Loucy (cell line): ENCODE results near the gene EMP1.
A peak's percentile ranks its signal among the peaks of the same experiment; 100 is the strongest.

ENCODE experiments used
- H2AFZ ChIP-seq: fragments of 200-600 bp; sonication (generic); 2 replicates; pipeline ENCODE4 v1.6.0; 2016; ENCODE audit warnings: antibody characterized with exemption, mild to moderate bottlenecking, low read length, moderate library complexity
- H3F3A ChIP-seq: fragments of 200-600 bp; 2 replicates; pipeline ENCODE4 v1.6.0; 2016; ENCODE audit warnings: antibody characterized with exemption, low read depth, mild to moderate bottlenecking
- H3K27me3 ChIP-seq: fragments of 200-600 bp; sonication (generic); 2 replicates; pipeline ENCODE4 v1.6.1; 2014; ENCODE audit warnings: low read length, mild to moderate bottlenecking; ENCODE audit not compliant: insufficient read depth, poor library complexity, severe bottlenecking
- H3K36me3 ChIP-seq: fragments of 200-600 bp; sonication (generic); 2 replicates; pipeline ENCODE4 v1.6.1; 2016; ENCODE audit warnings: low read length; ENCODE audit not compliant: insufficient read depth
- H3K4me1 ChIP-seq: fragments of 200-600 bp; sonication (generic); 2 replicates; pipeline ENCODE4 v1.5.1; 2014; ENCODE audit warnings: low read length, mild to moderate bottlenecking; ENCODE audit not compliant: insufficient read depth, poor library complexity, severe bottlenecking
- H3K4me2 ChIP-seq: fragments of 200-600 bp; sonication (generic); 2 replicates; pipeline ENCODE4 v1.6.0; 2014; ENCODE audit warnings: antibody characterized with exemption, low read length, low read depth, mild to moderate bottlenecking; ENCODE audit not compliant: poor library complexity, severe bottlenecking
- H3K4me3 ChIP-seq: fragments of 200-600 bp; sonication (generic); 2 replicates; pipeline ENCODE4 v1.5.1; 2014; ENCODE audit warnings: low read length, mild to moderate bottlenecking, mixed read lengths; ENCODE audit not compliant: poor library complexity, severe bottlenecking
- H3K79me2 ChIP-seq: fragments of 200-600 bp; sonication (generic); 2 replicates; pipeline ENCODE4 v1.6.1; 2014; ENCODE audit warnings: low read length; ENCODE audit not compliant: insufficient read depth
- H3K9ac ChIP-seq: fragments of 200-600 bp; sonication (generic); 2 replicates; pipeline ENCODE4 v1.6.0; 2014; ENCODE audit warnings: mild to moderate bottlenecking, low read depth, low read length, moderate library complexity; ENCODE audit not compliant: poor library complexity, severe bottlenecking
- H3K9me2 ChIP-seq: fragments of 200-600 bp; sonication (generic); replicated peaks from 2 replicates; pipeline ENCODE4 v1.6.1; 2016; ENCODE audit warnings: low read depth, low read length, mixed read lengths
- H3K9me3 ChIP-seq: fragments of 200-600 bp; sonication (generic); 2 replicates; pipeline ENCODE4 v1.6.1; 2014; ENCODE audit warnings: mild to moderate bottlenecking, antibody characterized with exemption, low read length, low read depth; ENCODE audit not compliant: insufficient read depth
- H4K20me1 ChIP-seq: fragments of 200-600 bp; sonication (generic); 2 replicates; pipeline ENCODE4 v1.6.0; 2014; ENCODE audit warnings: antibody characterized with exemption, low read length, mild to moderate bottlenecking; ENCODE audit not compliant: insufficient read depth, poor library complexity, severe bottlenecking
- EZH2phosphoT487 ChIP-seq: fragments of 200-600 bp; IDR thresholded peaks from 2 replicates; pipeline ENCODE4 v1.6.1; 2018; ENCODE audit warnings: antibody characterized with exemption, mild to moderate bottlenecking, moderate library complexity, borderline replicate concordance
- TF ChIP-seq, protein P1 (sequence below): fragments of 200-600 bp; sonication (generic); conservative IDR thresholded peaks from 2 replicates; pipeline ENCODE4 v1.5.1; 2014; ENCODE audit warnings: mild to moderate bottlenecking, antibody characterized with exemption, low read length

Gene EMP1

DNA sequence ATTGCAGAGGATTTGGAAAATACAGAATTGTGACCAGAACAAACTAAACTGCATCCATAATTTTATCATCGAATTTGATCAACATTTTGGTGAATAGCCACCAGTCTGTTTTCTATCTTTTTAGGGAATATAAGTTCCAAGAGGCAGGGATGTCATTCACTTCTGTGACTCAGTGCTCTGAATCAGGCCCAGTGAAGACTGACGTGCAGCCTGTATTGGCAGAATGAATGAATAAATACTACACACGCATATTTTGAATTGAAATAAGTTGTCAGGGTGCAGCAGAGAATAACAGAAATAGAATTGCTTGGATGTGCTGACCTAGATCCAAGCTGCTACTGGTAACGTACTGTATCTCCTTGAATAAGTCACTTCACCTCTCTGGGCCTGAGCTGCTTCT lies 1.3 kb upstream of the EMP1 start:
- H3K27me3 ChIP-seq: no peaks in the 10 kb centered on the region
- no peaks in the 10 kb centered on the region for H3K9me3 ChIP-seq
- no peaks in the 10 kb centered on the region for H4K20me1 ChIP-seq
- no peaks in the 10 kb centered on the region for H3K9me2 ChIP-seq
- H3K9ac ChIP-seq: no peak overlapping the region
- no peak overlapping the region for H2AFZ ChIP-seq
- peaks cover 56% of the 10 kb centered on the region for H3K4me1 ChIP-seq
- H3K36me3 ChIP-seq: no peaks in the 10 kb centered on the region
- H3K4me3 ChIP-seq: no peak overlapping the region
- peaks cover 29% of the 10 kb centered on the region for H3K79me2 ChIP-seq
- TF ChIP-seq, protein P1, sequence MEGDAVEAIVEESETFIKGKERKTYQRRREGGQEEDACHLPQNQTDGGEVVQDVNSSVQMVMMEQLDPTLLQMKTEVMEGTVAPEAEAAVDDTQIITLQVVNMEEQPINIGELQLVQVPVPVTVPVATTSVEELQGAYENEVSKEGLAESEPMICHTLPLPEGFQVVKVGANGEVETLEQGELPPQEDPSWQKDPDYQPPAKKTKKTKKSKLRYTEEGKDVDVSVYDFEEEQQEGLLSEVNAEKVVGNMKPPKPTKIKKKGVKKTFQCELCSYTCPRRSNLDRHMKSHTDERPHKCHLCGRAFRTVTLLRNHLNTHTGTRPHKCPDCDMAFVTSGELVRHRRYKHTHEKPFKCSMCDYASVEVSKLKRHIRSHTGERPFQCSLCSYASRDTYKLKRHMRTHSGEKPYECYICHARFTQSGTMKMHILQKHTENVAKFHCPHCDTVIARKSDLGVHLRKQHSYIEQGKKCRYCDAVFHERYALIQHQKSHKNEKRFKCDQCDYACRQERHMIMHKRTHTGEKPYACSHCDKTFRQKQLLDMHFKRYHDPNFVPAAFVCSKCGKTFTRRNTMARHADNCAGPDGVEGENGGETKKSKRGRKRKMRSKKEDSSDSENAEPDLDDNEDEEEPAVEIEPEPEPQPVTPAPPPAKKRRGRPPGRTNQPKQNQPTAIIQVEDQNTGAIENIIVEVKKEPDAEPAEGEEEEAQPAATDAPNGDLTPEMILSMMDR: no peak
- TF ChIP-seq EZH2phosphoT487: no peak
- H3F3A ChIP-seq: 0 out of 2 replicates have a peak, but pooled peaks cover 6% of the 10 kb centered on the region
- H3K4me2 ChIP-seq: no peak overlapping the region

DNA sequence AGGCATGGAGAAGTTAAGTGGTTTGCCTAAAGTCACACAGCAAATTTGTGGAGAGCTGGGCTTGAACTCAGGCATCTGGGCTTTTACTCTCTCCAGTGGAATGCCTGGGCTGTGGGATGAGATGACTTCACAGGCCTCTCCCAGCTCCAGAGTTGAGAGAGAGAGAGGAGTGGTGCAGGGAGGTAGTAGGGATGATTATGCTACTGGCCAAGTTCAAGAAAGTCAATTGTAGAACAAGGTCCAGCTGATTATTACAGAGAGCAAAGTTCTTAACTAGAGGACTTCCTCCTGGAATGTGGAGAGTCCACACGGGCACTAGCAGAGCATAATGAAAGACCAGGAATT lies 769 bp upstream of the EMP1 start:
- no peak for TF ChIP-seq EZH2phosphoT487
- TF ChIP-seq, protein P1: no peak
- no peaks in the 10 kb centered on the region for H3K9me3 ChIP-seq
- 0 out of 2 replicates have a peak, but pooled peaks cover 6% of the 10 kb centered on the region for H3F3A ChIP-seq
- H3K4me1 ChIP-seq: peaks cover 61% of the 10 kb centered on the region
- peak overlapping the region; percentile 45 for H3K9ac ChIP-seq
- no peaks in the 10 kb centered on the region for H3K36me3 ChIP-seq
- H3K79me2 ChIP-seq: peaks cover 29% of the 10 kb centered on the region
- H4K20me1 ChIP-seq: no peaks in the 10 kb centered on the region
- no peak overlapping the region for H2AFZ ChIP-seq
- H3K4me3 ChIP-seq: peak overlapping the region; percentile 75
- peak overlapping the region; percentile 86 for H3K4me2 ChIP-seq
- H3K27me3 ChIP-seq: no peaks in the 10 kb centered on the region
- H3K9me2 ChIP-seq: no peaks in the 10 kb centered on the region

DNA sequence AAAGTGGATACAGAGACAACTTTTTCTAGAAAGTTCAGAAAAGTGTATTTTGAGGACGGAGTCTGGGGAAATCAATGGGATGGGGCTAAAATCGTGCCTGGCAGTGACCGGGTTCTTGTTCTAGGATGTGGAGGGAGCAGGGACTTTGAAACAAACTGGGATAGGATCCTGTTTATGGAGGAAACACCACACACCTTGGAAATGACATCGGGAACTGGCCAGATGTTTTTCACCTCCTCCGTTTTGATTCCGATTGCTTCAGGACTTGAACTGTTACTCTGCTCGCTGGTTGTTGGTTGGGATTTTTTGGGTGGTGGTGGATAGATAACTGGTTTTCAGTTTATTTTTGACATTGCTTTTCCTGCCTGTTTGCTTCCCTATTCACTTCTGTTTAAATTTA lies 506 bp downstream of the EMP1 start:
- no peaks in the 10 kb centered on the region for H3K27me3 ChIP-seq
- no peaks in the 10 kb centered on the region for H3K9me2 ChIP-seq
- peaks cover 32% of the 10 kb centered on the region for H3K79me2 ChIP-seq
- TF ChIP-seq, protein P1: no peak
- no peak for TF ChIP-seq EZH2phosphoT487
- peak overlapping the region; percentile 75 for H3K4me3 ChIP-seq
- peaks cover 74% of the 10 kb centered on the region for H3K4me1 ChIP-seq
- H3K9ac ChIP-seq: peak overlapping the region; percentile 69
- 0 out of 2 replicates have a peak overlapping the region, but pooled peaks have one; percentile 4 for H2AFZ ChIP-seq
- H3K4me2 ChIP-seq: peak overlapping the region; percentile 86
- 0 out of 2 replicates have a peak, but pooled peaks cover 6% of the 10 kb centered on the region for H3F3A ChIP-seq
- H3K36me3 ChIP-seq: no peaks in the 10 kb centered on the region
- no peaks in the 10 kb centered on the region for H4K20me1 ChIP-seq
- no peaks in the 10 kb centered on the region for H3K9me3 ChIP-seq
